Activated CD8-positive, alpha-beta memory T cell treated with anti-CD3 and anti-CD28 coated beads for 48 hours (primary cell): Measurements from ENCODE around the gene IFNL4.

Source experiments
- DNase-seq, 3 experiments: peaks; one replicate each; pipeline ENCODE4 v3.0.0-alpha.2; 2020; ENCODE audit warnings: low read depth in 2 of 3, low spot score in 2 of 3

IFNL4 gene

DNA sequence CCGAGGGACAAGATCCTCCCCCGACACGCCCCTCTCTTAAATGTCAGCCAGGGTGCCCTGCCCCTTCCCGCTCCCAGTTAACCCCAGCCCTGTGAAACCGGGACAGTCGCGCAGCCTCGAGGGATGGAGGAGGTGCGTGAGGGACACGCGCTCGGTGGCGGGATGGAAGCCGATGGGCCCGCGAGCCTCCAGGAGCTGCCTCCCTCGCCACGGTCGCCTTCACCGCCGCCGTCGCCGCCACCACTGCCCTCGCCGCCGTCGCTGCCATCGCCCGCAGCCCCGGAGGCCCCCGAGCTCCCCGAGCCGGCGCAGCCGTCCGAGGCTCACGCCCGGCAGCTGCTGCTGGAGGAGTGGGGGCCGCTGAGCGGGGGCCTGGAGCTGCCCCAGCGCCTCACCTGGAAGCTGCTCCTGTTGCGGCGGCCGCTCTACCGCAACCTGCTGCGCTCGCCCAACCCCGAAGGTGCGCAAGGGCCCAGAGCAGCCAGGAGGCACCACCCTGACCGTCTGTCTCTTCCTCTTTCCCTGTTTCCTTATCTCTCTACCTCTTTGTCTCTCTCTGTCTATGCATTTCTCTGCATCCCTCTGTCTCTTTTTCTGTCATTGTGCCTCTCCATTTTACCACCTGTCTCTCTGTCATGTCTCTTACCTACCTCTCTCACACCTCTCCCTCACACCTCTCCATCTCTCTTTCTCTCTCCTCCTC is 51.6 kb downstream of the IFNL4 start, which contains the start of gene NCCRP1:
Gene NCCRP1, plus strand, starts transcription at position 105 of the 703 bp plus-strand sequence. Its CDS starts 19 bp downstream, at position 124.
- DNase-seq = no peak

DNA sequence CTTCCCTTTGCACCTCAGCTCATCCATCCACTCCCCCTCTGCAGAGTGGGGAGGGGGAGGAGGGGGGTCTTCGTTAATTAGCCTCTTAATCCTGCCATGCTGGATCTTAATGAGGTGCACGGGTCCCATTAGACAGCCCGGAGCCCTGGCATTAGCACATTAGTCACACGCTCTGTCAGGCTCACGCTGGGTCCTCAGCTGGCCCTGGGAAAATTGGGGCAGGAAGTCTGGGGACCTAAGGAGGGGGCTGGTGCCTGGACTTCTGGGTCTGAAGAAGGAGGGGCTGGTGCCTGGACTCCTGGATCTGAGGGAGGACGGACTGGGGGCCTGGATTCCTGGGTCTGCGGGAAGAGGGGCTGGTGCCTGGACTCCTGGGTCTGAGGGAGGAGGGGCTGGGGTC is 52.3 kb downstream of the IFNL4 start:
- no peak for DNase-seq
